Forelimb muscle (tissue), 1 donor: ENCODE results near the gene RARS2. TPM values are rescaled to one million over a fixed set of nuclear protein-coding genes. Genes with fewer than 3 reads are reported as not detected.
"Not testable (repeated sequence)": the region's sequence is repeated elsewhere in the genome, so short reads cannot be mapped to it uniquely, and the experiment has no call there.

Experiments used
- DNase-seq: peaks from one replicate; pipeline ENCODE4 v3.0.0-alpha.2; 2013; ENCODE audit warnings: low read depth
- polyA plus RNA-seq: library from polyadenylated mRNA; unstranded; fragments of 120-200 nt; gene quantifications from one replicate; pipeline ENCODE4 v1.2.1, GENCODE V29; 2013; ENCODE audit not compliant: insufficient read length

The RARS2 gene
- polyA plus RNA-seq, 1 donor = 39.9 TPM

DNA sequence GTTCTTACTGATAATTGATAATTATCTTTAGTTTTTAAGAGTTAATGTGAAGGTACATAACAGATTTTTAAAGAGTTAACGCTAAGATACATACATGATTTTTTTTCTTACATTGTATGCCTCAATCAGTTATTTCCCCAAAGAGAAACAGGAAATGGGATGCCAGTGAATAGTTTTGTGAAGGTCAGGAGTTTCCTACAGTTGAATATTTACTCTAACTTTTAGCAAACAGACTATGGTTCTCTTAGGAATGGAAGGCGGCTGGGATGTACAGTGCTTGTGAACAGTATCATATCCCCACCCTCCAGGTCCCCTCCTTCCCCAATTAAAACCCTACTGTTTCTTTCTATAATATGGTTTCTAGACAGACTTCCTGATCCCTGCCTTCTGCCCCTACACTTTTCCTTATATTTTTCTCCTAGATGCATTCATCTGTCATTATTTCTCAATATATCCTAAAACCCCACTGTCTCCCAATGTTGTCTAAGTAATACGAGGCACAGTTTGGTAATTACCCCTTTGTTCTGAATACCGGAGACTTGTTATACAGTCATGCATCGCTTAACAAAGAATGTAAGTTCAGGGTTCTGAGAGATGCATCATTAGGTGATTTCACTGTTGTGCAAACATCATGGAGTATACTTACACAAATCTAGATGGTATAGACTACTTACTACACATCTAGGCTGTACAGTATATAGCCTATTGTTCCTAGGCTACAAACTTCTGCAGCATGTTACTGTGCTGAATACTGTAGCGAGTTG lies 87.8 kb downstream of the RARS2 start:
- DNase-seq = no peak

GRCh38 chr6:87498048-87498447 lies 91.7 kb downstream of the RARS2 start:
- DNase-seq = no peak

- no peak for DNase-seq
These were observed 94.9 kb downstream of the RARS2 start for GRCh38 chr6:87494761-87495422.

DNA sequence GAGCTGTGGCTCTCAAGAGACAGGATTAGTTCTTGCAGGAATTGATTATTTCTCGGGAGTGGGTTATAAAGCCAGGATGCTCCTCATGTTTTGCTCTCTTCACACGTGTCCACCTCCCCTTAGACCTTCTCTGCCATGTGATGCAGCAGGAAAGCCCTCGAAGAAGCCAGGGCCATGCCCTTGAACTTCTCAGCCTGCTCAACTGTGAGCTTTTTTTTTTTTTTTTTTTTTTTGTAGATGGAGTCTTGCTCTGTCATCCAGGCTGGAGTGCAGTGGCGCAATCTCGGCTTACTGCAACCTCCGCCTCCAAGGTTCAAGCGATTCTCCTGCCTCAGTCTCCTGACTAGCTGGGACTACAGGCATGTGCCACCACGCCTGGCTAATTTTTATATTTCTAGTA lies 100.5 kb downstream of the RARS2 start:
- DNase-seq = not testable (repeated sequence)

GRCh38 chr6:87487555-87487954 lies 102.2 kb downstream of the RARS2 start:
- no peak for DNase-seq

DNA sequence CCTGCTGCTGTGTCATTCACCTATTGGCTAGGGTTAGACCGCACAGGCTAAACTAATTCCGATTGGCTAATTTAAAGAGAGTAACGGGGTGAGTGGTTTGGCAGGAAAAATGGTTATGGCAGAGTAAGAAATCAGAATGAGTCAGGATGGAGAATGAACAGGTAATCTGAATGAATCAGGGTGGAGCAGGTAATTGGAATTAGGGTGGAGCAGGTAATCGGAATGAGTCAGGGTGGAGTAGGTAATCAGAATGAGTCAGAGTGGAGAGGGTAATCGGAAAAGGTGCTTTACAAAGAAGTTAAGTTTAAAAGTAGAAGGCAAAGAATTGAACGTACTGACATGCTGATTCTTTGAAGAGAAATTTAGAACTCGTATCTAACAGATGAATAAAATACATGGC lies 105.3 kb downstream of the RARS2 start:
- no peak for DNase-seq

GRCh38 chr6:87483929-87484328 lies 105.9 kb downstream of the RARS2 start:
- DNase-seq = no peak

- DNase-seq = no peak
These were observed 107.4 kb downstream of the RARS2 start for GRCh38 chr6:87482366-87482765.

DNA sequence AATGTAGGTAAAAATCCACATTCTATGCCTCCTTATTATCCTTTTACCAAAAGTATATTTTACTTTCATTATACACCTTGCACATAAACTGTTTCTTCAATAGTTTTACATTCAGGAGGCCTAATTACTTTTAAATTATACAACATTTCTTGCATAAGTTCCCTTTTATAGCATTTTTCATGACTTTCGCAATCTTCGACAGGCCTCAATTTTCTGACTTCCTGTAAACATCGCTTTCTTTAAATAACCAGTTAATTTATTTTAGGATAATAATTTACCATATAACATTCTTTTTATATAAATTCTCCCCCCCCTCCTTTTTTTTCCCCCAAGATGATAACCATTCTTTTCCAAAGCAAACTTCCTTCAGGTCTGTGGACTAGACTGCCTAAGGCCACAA lies 107.9 kb downstream of the RARS2 start:
- DNase-seq = no peak

DNA sequence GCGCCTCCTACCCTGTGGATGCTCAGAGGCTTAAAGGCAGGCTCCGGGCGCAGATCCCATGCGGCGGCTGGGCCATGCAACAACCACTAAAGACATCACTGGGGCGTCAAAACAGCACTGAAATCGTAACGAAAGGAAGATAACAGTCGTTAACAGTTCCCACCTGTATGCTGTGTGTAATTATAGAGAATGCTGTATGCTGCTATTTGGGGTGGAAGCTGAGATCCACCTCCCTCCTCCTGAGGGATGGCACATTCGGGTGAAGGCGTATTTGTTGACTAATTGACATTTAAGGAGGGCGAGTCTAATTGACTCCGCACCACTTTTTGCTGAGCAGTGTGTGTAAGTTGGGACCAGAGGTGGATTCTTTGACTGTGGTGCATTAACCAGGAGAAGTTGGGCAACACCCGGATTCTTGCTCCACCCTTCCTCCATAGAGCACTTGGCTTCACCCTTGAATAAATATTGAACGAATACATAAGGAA lies 116.3 kb downstream of the RARS2 start:
- DNase-seq = no peak

DNA sequence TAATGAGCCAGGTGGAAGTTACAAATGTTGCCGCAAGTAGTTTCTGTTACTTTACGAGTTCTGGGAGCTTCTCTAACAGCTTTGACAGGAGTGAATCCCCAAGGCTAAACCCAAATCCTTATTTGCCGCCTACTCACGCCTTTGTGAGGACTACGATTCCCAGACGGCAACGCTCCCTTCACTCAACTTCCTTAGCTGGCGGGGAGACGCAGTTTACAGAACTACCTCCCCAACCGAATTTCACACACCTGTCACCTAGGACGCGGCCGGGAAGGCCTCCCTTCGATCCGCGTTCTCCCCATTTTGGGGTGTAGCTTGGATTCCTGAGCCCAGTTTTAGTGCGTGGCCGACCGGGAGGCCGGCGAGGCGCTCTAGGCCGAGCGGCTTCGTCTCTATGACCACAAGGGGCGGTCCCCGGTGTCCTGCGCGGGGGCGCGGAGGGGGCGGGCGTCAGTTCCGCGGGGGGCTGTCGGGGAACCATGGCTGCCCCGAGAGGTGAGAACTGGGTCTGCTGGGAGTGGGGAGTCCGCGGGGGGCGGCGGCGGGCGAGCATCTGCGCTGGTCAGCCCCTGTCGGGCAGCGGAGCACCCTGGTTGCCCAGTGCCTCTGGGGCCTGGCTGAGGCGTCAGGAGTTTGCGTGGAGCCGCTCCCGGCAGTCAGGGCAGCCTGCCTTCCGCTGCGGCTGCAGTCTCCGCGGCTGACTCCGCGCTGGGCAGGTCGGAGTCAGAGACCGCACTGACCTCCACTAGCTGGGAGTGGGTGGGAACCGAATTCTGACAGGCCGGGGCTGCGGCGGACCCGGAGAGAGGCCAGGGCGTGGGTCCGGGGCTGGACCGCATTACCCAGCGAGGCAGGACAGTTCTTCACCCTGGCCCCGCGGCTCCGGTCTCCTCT lies 117.0 kb downstream of the RARS2 start, which contains the start of gene SLC35A1:
SLC35A1 (plus strand) TSS at position 450 of the 894 bp plus-strand sequence; CDS start at position 480, 30 bp downstream.
- DNase-seq = peak; percentile 62

- DNase-seq = no peak
These were observed 124.7 kb downstream of the RARS2 start for GRCh38 chr6:87465051-87465450.

Other genes with a start within 250 kb of the RARS2 start
- gene C6orf163, start 245.2 kb downstream of the RARS2 start, polyA plus RNA-seq = 2.2 TPM
- gene CFAP206, start 182.0 kb downstream of the RARS2 start, polyA plus RNA-seq = 0.27 TPM
- gene SLC35A1, start 117.0 kb downstream of the RARS2 start, polyA plus RNA-seq = 17.4 TPM
- 23.3 TPM for gene ORC3, start 148 bp upstream of the RARS2 start, polyA plus RNA-seq
- 36.8 TPM for gene AKIRIN2, start 112.2 kb upstream of the RARS2 start, polyA plus RNA-seq